Suprapubic skin (tissue), 4 donors: ENCODE results near the gene DHPS. TPM values are rescaled to one million over a fixed set of nuclear protein-coding genes. Genes with fewer than 3 reads are reported as not detected.

Experiments used
- DNase-seq, 2 donors: peaks; one replicate each; pipeline ENCODE4 v3.0.0-alpha.2; 2019; ENCODE audit warnings: low spot score in 2 of 2
- H3K27ac ChIP-seq: fragments of 200-600 bp; sonication (generic); one replicate; pipeline ENCODE4 v1.5.1; 2019
- H3K27me3 ChIP-seq: fragments of 200-600 bp; sonication (generic); one replicate; pipeline ENCODE4 v1.5.1; 2019
- H3K36me3 ChIP-seq: fragments of 200-600 bp; sonication (generic); one replicate; pipeline ENCODE4 v1.5.1; 2019
- H3K4me1 ChIP-seq: fragments of 200-600 bp; sonication (generic); one replicate; pipeline ENCODE4 v1.5.1; 2019
- H3K4me3 ChIP-seq: fragments of 200-600 bp; sonication (generic); one replicate; pipeline ENCODE4 v1.5.1; 2019; ENCODE audit warnings: mild to moderate bottlenecking
- H3K9me3 ChIP-seq: fragments of 200-600 bp; sonication (generic); one replicate; pipeline ENCODE4 v1.5.1; 2019
- EP300 ChIP-seq: sonication (generic); formaldehyde crosslinking; IDR thresholded peaks from one replicate; pipeline ENCODE4 v1.6.1; 2017; ENCODE audit warnings: antibody characterized with exemption
- POLR2A ChIP-seq, 2 donors: fragments of 450-650 bp; IDR thresholded peaks; one replicate each; pipeline ENCODE4 v1.6.1; 2017; ENCODE audit warnings: antibody characterized with exemption in 2 of 2, mild to moderate bottlenecking in 2 of 2, moderate library complexity in 2 of 2
- POLR2AphosphoS5 ChIP-seq, 3 donors: sonication (generic); formaldehyde crosslinking; IDR thresholded peaks; one replicate each; pipeline ENCODE4 v1.6.1; 2017; ENCODE audit warnings: antibody characterized with exemption in 3 of 3
- WGBS: methylation state at CpG from one replicate; pipeline ENCODE4 v1.1.5; 2018; 5-methylcytosine and 5-hydroxymethylcytosine counted together
- total RNA-seq, 4 donors: library from RNA; depleted of rRNA; stranded (reverse); fragments of >200 nt; gene quantifications; one replicate each; pipeline ENCODE4 v1.1.0, GENCODE V29; 2016
- TF ChIP-seq, protein P1 (sequence below), 2 donors: fragments of 200-600 bp in 1 of 2; fragments of 450-650 bp in 1 of 2; sonication (generic) in 1 of 2; IDR thresholded peaks; one replicate each; pipeline ENCODE4 v1.5.1; 2016 to 2019; ENCODE audit warnings: antibody characterized with exemption in 2 of 2, mild to moderate bottlenecking in 1 of 2, moderate library complexity in 1 of 2

The DHPS gene
- total RNA-seq, 4 donors from 2014 or later, result 108 to 265 (median 136) TPM

DNA sequence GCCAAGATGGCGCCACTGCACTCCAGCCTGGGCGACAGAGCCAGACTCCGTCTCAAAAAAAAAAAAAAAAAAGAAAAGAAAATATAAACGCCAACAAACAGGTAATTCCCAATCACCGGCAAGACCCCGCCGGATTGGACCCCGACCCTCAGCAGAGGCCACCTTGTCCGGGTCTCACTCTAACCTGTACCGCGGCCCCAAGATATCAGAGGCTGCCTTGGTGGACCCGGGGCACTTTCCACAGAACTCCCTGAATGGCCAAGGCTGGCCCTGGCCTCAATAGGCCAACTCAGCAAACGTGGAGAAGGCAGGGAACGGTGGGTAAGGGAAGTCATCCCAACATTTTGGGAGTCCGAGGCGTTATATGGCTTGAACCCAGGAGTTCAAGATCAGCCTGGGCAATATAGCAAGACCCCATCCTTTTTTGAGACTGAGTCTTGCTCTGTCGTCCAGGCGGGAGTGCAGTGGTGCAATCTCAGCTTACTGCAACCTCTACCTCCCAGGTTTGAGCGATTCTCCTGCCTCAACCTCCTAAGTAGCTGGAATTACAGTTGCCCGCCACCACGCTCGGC is 43.0 kb downstream of the DHPS start:
- peaks cover 9% of the 10 kb centered on the region for H3K4me1 ChIP-seq
- no peak overlapping the region for H3K4me3 ChIP-seq
- H3K9me3 ChIP-seq, result no peaks in the 10 kb centered on the region
- H3K36me3 ChIP-seq, result no peaks in the 10 kb centered on the region
- H3K27me3 ChIP-seq, result no peaks in the 10 kb centered on the region
- WGBS, result 91% methylated on average over 20 of the region's 22 CpGs
- DNase-seq, result no peak
- no peak for TF ChIP-seq POLR2A (IDR thresholded peaks at IDR 0.05)
- TF ChIP-seq, protein P1, sequence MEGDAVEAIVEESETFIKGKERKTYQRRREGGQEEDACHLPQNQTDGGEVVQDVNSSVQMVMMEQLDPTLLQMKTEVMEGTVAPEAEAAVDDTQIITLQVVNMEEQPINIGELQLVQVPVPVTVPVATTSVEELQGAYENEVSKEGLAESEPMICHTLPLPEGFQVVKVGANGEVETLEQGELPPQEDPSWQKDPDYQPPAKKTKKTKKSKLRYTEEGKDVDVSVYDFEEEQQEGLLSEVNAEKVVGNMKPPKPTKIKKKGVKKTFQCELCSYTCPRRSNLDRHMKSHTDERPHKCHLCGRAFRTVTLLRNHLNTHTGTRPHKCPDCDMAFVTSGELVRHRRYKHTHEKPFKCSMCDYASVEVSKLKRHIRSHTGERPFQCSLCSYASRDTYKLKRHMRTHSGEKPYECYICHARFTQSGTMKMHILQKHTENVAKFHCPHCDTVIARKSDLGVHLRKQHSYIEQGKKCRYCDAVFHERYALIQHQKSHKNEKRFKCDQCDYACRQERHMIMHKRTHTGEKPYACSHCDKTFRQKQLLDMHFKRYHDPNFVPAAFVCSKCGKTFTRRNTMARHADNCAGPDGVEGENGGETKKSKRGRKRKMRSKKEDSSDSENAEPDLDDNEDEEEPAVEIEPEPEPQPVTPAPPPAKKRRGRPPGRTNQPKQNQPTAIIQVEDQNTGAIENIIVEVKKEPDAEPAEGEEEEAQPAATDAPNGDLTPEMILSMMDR (IDR thresholded peaks at IDR 0.05), result no peak
- TF ChIP-seq POLR2AphosphoS5 (IDR thresholded peaks at IDR 0.05), result no peak
- H3K27ac ChIP-seq, result no peak overlapping the region

DNA sequence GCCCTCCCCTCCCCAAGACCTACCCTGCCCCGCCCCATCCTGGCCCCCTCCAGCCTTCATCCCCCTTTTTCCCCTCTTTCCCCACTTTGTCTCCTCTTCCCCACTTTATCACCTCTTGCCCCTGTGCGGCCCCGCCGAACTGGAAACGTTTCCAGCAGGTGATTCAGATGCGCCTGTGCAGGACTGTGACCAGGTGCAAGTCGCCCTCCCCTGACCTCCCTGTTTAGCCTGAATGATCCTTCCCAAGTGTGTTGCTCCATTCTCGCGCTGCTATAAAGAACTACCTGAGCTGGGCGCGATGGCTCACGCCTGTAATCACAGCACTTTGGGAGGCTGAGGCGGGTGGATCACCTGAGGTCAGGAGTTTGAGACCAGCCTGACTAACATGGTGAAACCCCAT is 45.0 kb downstream of the DHPS start:
- 75% methylated on average over 13 of the region's 13 CpGs for WGBS
- H3K4me1 ChIP-seq, result peaks cover 9% of the 10 kb centered on the region
- no peaks in the 10 kb centered on the region for H3K9me3 ChIP-seq
- H3K27ac ChIP-seq, result no peak overlapping the region
- DNase-seq, result no peak
- TF ChIP-seq POLR2AphosphoS5 (IDR thresholded peaks at IDR 0.05) (no peak), EP300 (no peak), POLR2A (IDR thresholded peaks at IDR 0.05) (no peak)
- TF ChIP-seq, protein P1 (IDR thresholded peaks at IDR 0.05), result no peak
- H3K27me3 ChIP-seq, result no peaks in the 10 kb centered on the region
- peaks cover 3% of the 10 kb centered on the region for H3K36me3 ChIP-seq
- H3K4me3 ChIP-seq, result no peak overlapping the region

GRCh38 chr19:12629215-12629614 is 52.5 kb downstream of the DHPS start:
- no peak overlapping the region for H3K27ac ChIP-seq
- peaks cover 11% of the 10 kb centered on the region for H3K9me3 ChIP-seq
- H3K27me3 ChIP-seq, result no peaks in the 10 kb centered on the region
- H3K36me3 ChIP-seq, result peaks cover 68% of the 10 kb centered on the region
- WGBS, result over 99% methylated on average over 7 of the region's 7 CpGs
- TF ChIP-seq POLR2AphosphoS5 (IDR thresholded peaks at IDR 0.05), result no peak
- TF ChIP-seq, protein P1 (IDR thresholded peaks at IDR 0.05), result no peak
- TF ChIP-seq EP300, result no peak
- no peak for TF ChIP-seq POLR2A (IDR thresholded peaks at IDR 0.05)
- no peaks in the 10 kb centered on the region for H3K4me1 ChIP-seq
- H3K4me3 ChIP-seq, result no peak overlapping the region
- DNase-seq, result no peak

DNA sequence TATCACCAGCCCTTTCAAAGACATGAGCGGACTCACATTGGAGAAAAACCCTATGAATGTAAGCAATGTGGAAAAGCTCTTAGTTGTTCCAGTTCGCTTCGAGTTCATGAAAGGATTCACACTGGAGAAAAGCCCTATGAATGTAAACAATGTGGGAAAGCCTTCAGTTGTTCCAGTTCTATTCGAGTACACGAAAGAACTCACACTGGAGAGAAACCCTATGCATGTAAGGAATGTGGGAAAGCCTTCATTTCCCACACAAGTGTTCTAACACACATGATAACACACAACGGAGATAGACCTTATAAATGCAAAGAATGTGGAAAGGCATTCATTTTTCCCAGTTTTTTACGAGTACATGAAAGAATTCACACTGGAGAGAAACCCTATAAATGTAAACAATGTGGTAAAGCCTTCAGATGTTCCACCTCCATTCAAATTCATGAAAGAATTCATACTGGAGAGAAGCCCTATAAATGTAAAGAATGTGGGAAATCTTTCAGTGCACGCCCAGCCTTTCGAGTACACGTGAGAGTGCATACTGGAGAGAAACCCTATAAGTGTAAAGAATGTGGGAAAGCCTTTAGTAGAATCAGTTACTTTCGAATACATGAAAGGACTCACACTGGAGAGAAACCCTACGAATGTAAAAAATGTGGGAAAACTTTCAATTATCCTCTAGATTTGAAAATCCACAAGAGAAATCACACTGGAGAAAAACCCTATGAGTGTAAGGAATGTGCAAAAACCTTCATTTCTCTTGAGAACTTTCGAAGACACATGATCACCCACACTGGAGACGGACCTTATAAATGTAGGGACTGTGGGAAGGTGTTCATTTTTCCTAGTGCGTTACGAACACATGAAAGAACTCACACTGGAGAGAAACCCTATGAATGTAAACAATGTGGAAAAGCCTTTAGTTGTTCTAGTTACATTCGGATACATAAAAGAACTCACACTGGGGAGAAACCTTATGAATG is 53.3 kb downstream of the DHPS start:
- Histone ChIP-seq H3K4me3 (no peak overlapping the region), H3K27me3 (no peaks in the 10 kb centered on the region), H3K27ac (no peak overlapping the region), H3K4me1 (no peaks in the 10 kb centered on the region), H3K36me3 (peaks cover 74% of the 10 kb centered on the region), H3K9me3 (peaks cover 11% of the 10 kb centered on the region)
- TF ChIP-seq, protein P1 (IDR thresholded peaks at IDR 0.05), result no peak
- TF ChIP-seq POLR2AphosphoS5 (IDR thresholded peaks at IDR 0.05) (no peak), POLR2A (IDR thresholded peaks at IDR 0.05) (no peak), EP300 (no peak)
- 97% methylated on average over 17 of the region's 17 CpGs for WGBS
- no peak for DNase-seq

DNA sequence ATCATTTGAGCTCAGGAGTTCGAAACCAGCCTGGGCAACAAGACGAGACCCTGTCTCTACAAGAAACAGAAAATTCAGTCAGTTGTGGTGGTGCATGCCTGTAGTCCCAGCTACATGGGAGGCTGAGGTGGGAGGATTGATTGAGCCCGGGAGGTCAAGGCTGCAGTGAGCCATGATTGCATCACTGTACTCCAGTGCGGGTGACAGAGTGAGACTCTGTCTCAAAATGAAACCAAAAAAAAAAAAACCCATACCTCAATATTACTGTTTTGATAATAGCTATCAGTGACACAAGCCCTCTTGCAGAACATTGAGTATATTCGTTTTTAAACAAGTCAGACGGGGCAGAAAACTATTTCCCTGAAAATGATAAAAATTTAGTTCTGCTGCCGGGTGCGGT is 54.7 kb downstream of the DHPS start:
- Histone ChIP-seq H3K27me3 (no peaks in the 10 kb centered on the region), H3K9me3 (peaks cover 11% of the 10 kb centered on the region), H3K36me3 (peaks cover 72% of the 10 kb centered on the region), H3K4me3 (no peak overlapping the region), H3K27ac (no peak overlapping the region), H3K4me1 (no peaks in the 10 kb centered on the region)
- TF ChIP-seq POLR2A (IDR thresholded peaks at IDR 0.05), result no peak
- TF ChIP-seq, protein P1 (IDR thresholded peaks at IDR 0.05), result no peak
- no peak for TF ChIP-seq EP300
- no peak for TF ChIP-seq POLR2AphosphoS5 (IDR thresholded peaks at IDR 0.05)
- WGBS, result 97% methylated on average over 8 of the region's 8 CpGs
- DNase-seq, result no peak
